Measurements from ENCODE around the gene CD8B2.
"Not testable (repeated sequence)": the region's sequence is repeated elsewhere in the genome, so short reads cannot be mapped to it uniquely, and the experiment has no call there.

CD8B2 gene

GRCh38 chr2:106551417-106552130, 64.4 kb downstream of the CD8B2 start:
- no peak for DNase-seq (ENCODE audit: low read depth in 2 of 3, low spot score in 2 of 3)

GRCh38 chr2:106552921-106553320, 65.8 kb downstream of the CD8B2 start:
- DNase-seq (ENCODE audit: low read depth in 2 of 3, low spot score in 2 of 3) = no peak

- no peak for DNase-seq (ENCODE audit: low read depth in 2 of 3, low spot score in 2 of 3)
Observed at GRCh38 chr2:106553321-106553720, 66.2 kb downstream of the CD8B2 start.

GRCh38 chr2:106554411-106554810, 67.2 kb downstream of the CD8B2 start:
- DNase-seq (ENCODE audit: low read depth in 2 of 3, low spot score in 2 of 3) = no peak

- DNase-seq (ENCODE audit: low read depth in 2 of 3, low spot score in 2 of 3) = no peak
Observed at GRCh38 chr2:106555053-106555452, 67.9 kb downstream of the CD8B2 start.

GRCh38 chr2:106559786-106560185, 72.6 kb downstream of the CD8B2 start:
- not testable (repeated sequence) for DNase-seq (ENCODE audit: low read depth in 2 of 3, low spot score in 2 of 3)

GRCh38 chr2:106560773-106561172, 73.6 kb downstream of the CD8B2 start:
- DNase-seq (ENCODE audit: low read depth in 2 of 3, low spot score in 2 of 3) = no peak

- DNase-seq (ENCODE audit: low read depth in 2 of 3, low spot score in 2 of 3) = no peak
Observed at GRCh38 chr2:106561356-106561755, 74.2 kb downstream of the CD8B2 start.

GRCh38 chr2:106561803-106562202, 74.6 kb downstream of the CD8B2 start:
- no peak for DNase-seq (ENCODE audit: low read depth in 2 of 3, low spot score in 2 of 3)

- no peak for DNase-seq (ENCODE audit: low read depth in 2 of 3, low spot score in 2 of 3)
Observed at GRCh38 chr2:106562268-106563186, 75.4 kb downstream of the CD8B2 start.

- DNase-seq (ENCODE audit: low read depth in 2 of 3, low spot score in 2 of 3) = no peak
Observed at GRCh38 chr2:106563195-106563594, 76.0 kb downstream of the CD8B2 start.

- no peak for DNase-seq (ENCODE audit: low read depth in 2 of 3, low spot score in 2 of 3)
Observed at GRCh38 chr2:106565599-106565998, 78.4 kb downstream of the CD8B2 start.

GRCh38 chr2:106566050-106566449, 78.9 kb downstream of the CD8B2 start:
- no peak for DNase-seq (ENCODE audit: low read depth in 2 of 3, low spot score in 2 of 3)

- not testable (repeated sequence) for DNase-seq (ENCODE audit: low read depth in 2 of 3, low spot score in 2 of 3)
Observed at GRCh38 chr2:106566484-106566883, 79.3 kb downstream of the CD8B2 start.

GRCh38 chr2:106570316-106570715, 83.2 kb downstream of the CD8B2 start:
- DNase-seq (ENCODE audit: low read depth in 2 of 3, low spot score in 2 of 3) = no peak

Data from activated CD8-positive, alpha-beta memory T cell treated with anti-CD3 and anti-CD28 coated beads for 48 hours (primary cell).